ENCODE results near the gene PRKG1.

- TF ChIP-seq CTCF (IDR thresholded peaks at IDR 0.05) (no peak), POLR2A (IDR thresholded peaks at IDR 0.05; ENCODE audit: low read depth) (no peak)
Observed at GRCh38 chr10:51789118-51789517, 714.8 kb downstream of the PRKG1 start.

Data from esophagus muscularis mucosa (tissue), 3 donors.